SH-SY5Y (cell line): ENCODE measurements around the gene DZIP1.

Source experiments
- GATA2 ChIP-seq: IDR thresholded peaks from 2 replicates; pipeline ENCODE4 v1.6.1; 2011; ENCODE audit warnings: mild to moderate bottlenecking, low read depth, low read length
- GATA3 ChIP-seq: IDR thresholded peaks from 2 replicates; pipeline ENCODE4 v1.6.1; 2011; ENCODE audit warnings: low read depth, mild to moderate bottlenecking, low read length, moderate library complexity

DNA sequence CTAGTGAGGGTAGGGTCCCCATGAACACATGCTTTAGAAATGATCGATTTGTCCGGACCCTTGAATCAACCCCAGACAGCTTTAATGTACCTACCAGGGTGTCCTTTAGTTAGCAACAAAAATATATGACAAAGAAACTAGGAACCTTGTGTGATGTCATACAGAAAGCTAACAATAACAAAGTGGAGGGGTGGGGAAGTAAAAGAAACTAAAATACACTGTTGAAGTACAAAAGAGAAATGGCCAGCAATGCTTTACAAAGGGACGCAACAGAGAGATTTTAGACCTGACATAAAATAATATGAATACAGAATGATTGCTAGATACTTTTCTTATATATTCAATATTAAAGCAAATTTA, 40.0 kb downstream of the DZIP1 start:
- no peak for TF ChIP-seq GATA2
- TF ChIP-seq GATA3 = no peak
